ENCODE measurements around the gene FAM171A2. TPM values are rescaled to one million over a fixed set of nuclear protein-coding genes. Genes with fewer than 3 reads are reported as not detected.

The FAM171A2 gene
- total and polyA plus RNA-seq, 2 of the 8 experiments (the other 6 are each of a cell fraction or from before 2014, with no cell fraction given): 21.9 to 24.1 TPM

DNA sequence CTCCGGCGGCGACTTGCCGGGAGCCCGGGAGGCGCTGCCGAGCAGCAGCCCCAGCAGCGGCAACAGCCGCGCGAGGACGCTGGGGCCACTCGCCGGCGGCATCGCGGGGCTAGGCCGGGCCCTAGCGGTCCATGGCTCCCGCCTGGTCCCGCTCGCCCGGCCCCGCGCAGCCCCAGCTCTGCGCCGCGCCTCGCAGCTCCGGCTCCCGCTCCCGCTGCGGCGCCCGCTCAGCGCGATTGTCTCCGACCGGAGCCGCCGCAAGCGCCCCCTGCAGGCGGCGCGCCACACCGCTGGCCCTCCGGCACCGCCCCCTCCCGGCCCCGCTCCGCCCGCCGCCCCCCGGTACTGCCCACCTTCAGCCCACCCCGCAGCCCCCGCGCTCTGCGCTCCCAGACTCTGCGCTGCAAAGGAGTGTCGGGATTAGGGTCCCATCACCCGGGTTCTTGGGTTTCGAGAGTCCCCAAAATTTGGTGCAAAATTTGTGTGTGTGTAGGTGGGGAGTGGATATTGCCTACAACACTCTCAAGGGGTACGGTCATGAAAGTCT, at the start of gene FAM171A2 (continued):
- TF ChIP-seq RAD21 (IDR thresholded peaks at IDR 0.05 in 1 of 2, conservative IDR thresholded peaks at IDR 0.05 in 1 of 2; ENCODE audit: low read depth in 2 of 2, low read length in 2 of 2): peak in 1 of 2 experiments; percentile 34; a peak in 2 of 4 replicates
- TF ChIP-seq, protein P1, sequence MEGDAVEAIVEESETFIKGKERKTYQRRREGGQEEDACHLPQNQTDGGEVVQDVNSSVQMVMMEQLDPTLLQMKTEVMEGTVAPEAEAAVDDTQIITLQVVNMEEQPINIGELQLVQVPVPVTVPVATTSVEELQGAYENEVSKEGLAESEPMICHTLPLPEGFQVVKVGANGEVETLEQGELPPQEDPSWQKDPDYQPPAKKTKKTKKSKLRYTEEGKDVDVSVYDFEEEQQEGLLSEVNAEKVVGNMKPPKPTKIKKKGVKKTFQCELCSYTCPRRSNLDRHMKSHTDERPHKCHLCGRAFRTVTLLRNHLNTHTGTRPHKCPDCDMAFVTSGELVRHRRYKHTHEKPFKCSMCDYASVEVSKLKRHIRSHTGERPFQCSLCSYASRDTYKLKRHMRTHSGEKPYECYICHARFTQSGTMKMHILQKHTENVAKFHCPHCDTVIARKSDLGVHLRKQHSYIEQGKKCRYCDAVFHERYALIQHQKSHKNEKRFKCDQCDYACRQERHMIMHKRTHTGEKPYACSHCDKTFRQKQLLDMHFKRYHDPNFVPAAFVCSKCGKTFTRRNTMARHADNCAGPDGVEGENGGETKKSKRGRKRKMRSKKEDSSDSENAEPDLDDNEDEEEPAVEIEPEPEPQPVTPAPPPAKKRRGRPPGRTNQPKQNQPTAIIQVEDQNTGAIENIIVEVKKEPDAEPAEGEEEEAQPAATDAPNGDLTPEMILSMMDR (IDR thresholded peaks at IDR 0.05; ENCODE audit: control extremely low read depth in 1 of 3, insufficient read depth in 1 of 3, low read depth in 1 of 3, low read length in 3 of 3): peak; percentile 60 to 87 (median 84)
- TF ChIP-seq POLR2A (IDR thresholded peaks at IDR 0.05; ENCODE audit: control extremely low read depth in 1 of 2, low read depth in 2 of 2, low read length in 2 of 2): peak; percentile 43 to 44; a peak in 2 of 3 replicates
- TF ChIP-seq FOSL1 (IDR thresholded peaks at IDR 0.05; ENCODE audit: insufficient read depth, low read depth, low read length): 0 out of 2 replicates have a peak, but pooled peaks have one; percentile 17

Measured in H1 (cell line).